Mesenchymal stem cell (in vitro differentiated cells and primary cell): Measurements from ENCODE around the gene UGT1A10.

ENCODE experiments used
- DNase-seq: peaks from one replicate; pipeline ENCODE4 v3.0.0-alpha.2; 2013
- H2AFZ ChIP-seq: one replicate; pipeline ENCODE4 v1.6.1; 2013; ENCODE audit warnings: low read depth, mild to moderate bottlenecking, control low read depth, inconsistent platforms, low read length, moderate library complexity
- H2AK5ac ChIP-seq: 2 replicates; pipeline ENCODE4 v1.6.1; 2013; ENCODE audit warnings: low read length, moderate library complexity, mild to moderate bottlenecking, inconsistent platforms; ENCODE audit not compliant: severe bottlenecking
- H2BK120ac ChIP-seq: one replicate; pipeline ENCODE4 v1.6.1; 2013; ENCODE audit warnings: low read depth, mild to moderate bottlenecking, inconsistent platforms, low read length, moderate library complexity
- H2BK12ac ChIP-seq, 2 experiments: one replicate each; pipeline ENCODE4 v1.6.1; 2013; ENCODE audit warnings: inconsistent platforms in 2 of 2, low read length in 2 of 2, mild to moderate bottlenecking in 2 of 2, moderate library complexity in 2 of 2, control low read depth in 1 of 2
- H2BK15ac ChIP-seq: one replicate; pipeline ENCODE4 v1.6.1; 2013; ENCODE audit warnings: mild to moderate bottlenecking, low read depth, inconsistent platforms; ENCODE audit not compliant: poor library complexity, severe bottlenecking
- H2BK5ac ChIP-seq: 2 replicates; pipeline ENCODE4 v1.6.1; 2013; ENCODE audit warnings: low read depth, mild to moderate bottlenecking, low read length, control low read depth, inconsistent platforms; ENCODE audit not compliant: poor library complexity, severe bottlenecking
- H3K14ac ChIP-seq, 2 experiments: one replicate each; pipeline ENCODE4 v1.6.1; 2013; ENCODE audit warnings: inconsistent platforms in 2 of 2, low read length in 2 of 2, control low read depth in 1 of 2, mild to moderate bottlenecking in 1 of 2, moderate library complexity in 1 of 2
- H3K18ac ChIP-seq, 2 experiments: one replicate each; pipeline ENCODE4 v1.6.1; 2013; ENCODE audit warnings: inconsistent platforms in 2 of 2, low read length in 2 of 2, control low read depth in 1 of 2, low read depth in 1 of 2, mild to moderate bottlenecking in 1 of 2
- H3K23ac ChIP-seq, 2 experiments: one replicate each; pipeline ENCODE4 v1.6.1; 2013; ENCODE audit warnings: inconsistent platforms in 2 of 2, low read length in 2 of 2, mild to moderate bottlenecking in 2 of 2, moderate library complexity in 2 of 2, control low read depth in 1 of 2
- H3K27ac ChIP-seq: 2 replicates; pipeline ENCODE4 v1.5.1; 2013; ENCODE audit warnings: mild to moderate bottlenecking, moderate library complexity, low read length, control low read depth, inconsistent platforms; ENCODE audit not compliant: poor library complexity, severe bottlenecking
- H3K27me3 ChIP-seq, 2 experiments: 2 replicates each; pipeline versions ENCODE4 v1.6.1 to v1.7.0; 2013; ENCODE audit warnings: low read length in 2 of 2, mild to moderate bottlenecking in 2 of 2, moderate library complexity in 2 of 2, control low read depth in 1 of 2, inconsistent platforms in 1 of 2; ENCODE audit not compliant: control insufficient read depth in 1 of 2, insufficient read depth in 1 of 2
- H3K36me3 ChIP-seq, 2 experiments: 2 replicates each; pipeline versions ENCODE4 v1.6.1 to v1.7.0; 2013; ENCODE audit warnings: low read length in 2 of 2, control low read depth in 1 of 2, inconsistent platforms in 1 of 2, low read depth in 1 of 2, mild to moderate bottlenecking in 1 of 2; ENCODE audit not compliant: insufficient read depth in 2 of 2, control insufficient read depth in 1 of 2
- H3K4ac ChIP-seq, 2 experiments: one replicate each; pipeline ENCODE4 v1.6.1; 2013; ENCODE audit warnings: inconsistent platforms in 2 of 2, low read length in 2 of 2, mild to moderate bottlenecking in 2 of 2, moderate library complexity in 2 of 2, control low read depth in 1 of 2, low read depth in 1 of 2
- H3K4me1 ChIP-seq: 2 replicates; pipeline ENCODE4 v1.6.1; 2013; ENCODE audit warnings: low read depth, low read length, control low read depth; ENCODE audit not compliant: control insufficient read depth, insufficient read depth
- H3K4me2 ChIP-seq: 2 replicates; pipeline ENCODE4 v1.6.1; 2013; ENCODE audit warnings: low read length, mild to moderate bottlenecking, inconsistent platforms; ENCODE audit not compliant: poor library complexity, severe bottlenecking
- H3K4me3 ChIP-seq, 2 experiments: 2 replicates each; pipeline versions ENCODE4 v1.5.1 to v1.7.0; 2013; ENCODE audit warnings: low read length in 2 of 2, mild to moderate bottlenecking in 2 of 2, control low read depth in 1 of 2, low read depth in 1 of 2; ENCODE audit not compliant: insufficient read depth in 1 of 2
- H3K79me1 ChIP-seq: replicated peaks from 2 replicates; pipeline ENCODE4 v1.6.1; 2013; ENCODE audit warnings: mild to moderate bottlenecking, control low read depth, low read length, inconsistent platforms; ENCODE audit not compliant: poor library complexity, severe bottlenecking
- H3K9ac ChIP-seq: 2 replicates; pipeline ENCODE4 v1.7.0; 2013; ENCODE audit warnings: mild to moderate bottlenecking, low read length, moderate library complexity
- H3K9me3 ChIP-seq: 2 replicates; pipeline ENCODE4 v1.7.0; 2013; ENCODE audit warnings: mild to moderate bottlenecking, low read length; ENCODE audit not compliant: control insufficient read depth
- H4K8ac ChIP-seq: one replicate; pipeline ENCODE4 v1.6.1; 2013; ENCODE audit warnings: inconsistent platforms, mild to moderate bottlenecking, low read length, moderate library complexity
- H4K91ac ChIP-seq: one replicate; pipeline ENCODE4 v1.6.1; 2013; ENCODE audit warnings: mild to moderate bottlenecking, low read length, inconsistent platforms
- WGBS: methylation state at CpG from one replicate; pipeline ENCODE4 v1.1.7; 2013; ENCODE audit warnings: mixed read lengths; 5-methylcytosine and 5-hydroxymethylcytosine counted together

Gene UGT1A10

GRCh38 chr2:233792720-233793119, 156.5 kb downstream of the UGT1A10 start:
- Histone ChIP-seq H3K4ac (no peak overlapping the region), H3K9me3 (no peaks in the 10 kb centered on the region), H3K18ac (no peak overlapping the region), H4K91ac (no peak overlapping the region), H2AFZ (no peak overlapping the region), H3K36me3 (no peaks in the 10 kb centered on the region), H3K23ac (no peak overlapping the region), H4K8ac (no peak overlapping the region), H3K4me3 (no peak overlapping the region), H3K27ac (no peak overlapping the region), H2BK5ac (no peak overlapping the region), H3K4me2 (no peak overlapping the region), H2BK12ac (no peak overlapping the region), H3K14ac (no peak overlapping the region), H3K79me1 (no peaks in the 10 kb centered on the region), H3K4me1 (peaks cover 1% of the 10 kb centered on the region), H3K9ac (no peak overlapping the region), H2AK5ac (no peak overlapping the region), H2BK15ac (no peak overlapping the region), H3K27me3 (peaks cover 12 to 17% of the 10 kb centered on the region in 2 experiments), H2BK120ac (no peak overlapping the region)
- 83% methylated on average over 7 of the region's 7 CpGs for WGBS
- DNase-seq = no peak

DNA sequence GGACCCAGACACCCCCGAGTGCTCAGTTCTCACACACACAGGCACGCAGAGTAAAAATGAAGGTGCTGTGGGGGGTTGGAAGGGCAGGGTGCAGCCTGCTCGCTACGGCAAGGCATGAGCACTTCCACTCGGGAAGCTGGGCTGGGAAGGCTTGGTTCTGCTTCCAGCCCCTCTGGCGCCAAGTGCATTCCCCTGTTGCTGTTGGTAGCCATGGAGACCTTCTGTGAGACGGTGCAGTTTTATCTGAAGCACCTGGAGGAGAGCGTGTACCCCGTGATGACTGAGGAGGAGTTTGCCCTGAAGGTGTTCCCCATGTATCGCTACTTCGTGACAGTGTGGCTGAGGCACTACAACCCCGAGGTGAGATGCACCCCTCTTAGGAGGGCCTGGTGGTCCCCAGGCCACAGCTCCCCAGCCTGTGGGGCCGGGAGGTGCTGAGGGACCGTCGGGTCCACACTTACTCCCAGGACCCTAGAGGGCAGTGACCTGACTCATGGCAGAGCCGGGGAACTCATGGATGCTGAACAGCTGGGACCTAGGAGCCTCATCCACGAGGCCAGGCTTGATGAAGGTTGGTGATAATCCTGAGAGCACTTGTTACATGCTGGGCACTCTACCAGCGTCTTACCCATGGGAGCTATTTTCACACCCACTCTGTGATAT, 157.3 kb downstream of the UGT1A10 start:
- H3K36me3 ChIP-seq = no peaks in the 10 kb centered on the region
- H3K4ac ChIP-seq = no peak overlapping the region
- no peak overlapping the region for H3K14ac ChIP-seq
- H2BK12ac ChIP-seq = no peak overlapping the region
- no peak overlapping the region for H2BK120ac ChIP-seq
- H2BK15ac ChIP-seq = no peak overlapping the region
- peaks cover 1% of the 10 kb centered on the region for H3K4me1 ChIP-seq
- H3K4me2 ChIP-seq = no peak overlapping the region
- no peak overlapping the region for H2AK5ac ChIP-seq
- no peaks in the 10 kb centered on the region for H3K79me1 ChIP-seq
- no peak overlapping the region for H3K18ac ChIP-seq
- H3K27me3 ChIP-seq = peaks cover 12 to 22% of the 10 kb centered on the region in 2 experiments
- DNase-seq = no peak
- H4K91ac ChIP-seq = no peak overlapping the region
- no peaks in the 10 kb centered on the region for H3K9me3 ChIP-seq
- H4K8ac ChIP-seq = no peak overlapping the region
- 72% methylated on average over 17 of the region's 18 CpGs for WGBS
- H3K4me3 ChIP-seq = no peak overlapping the region
- no peak overlapping the region for H2BK5ac ChIP-seq
- no peak overlapping the region for H3K27ac ChIP-seq
- no peak overlapping the region for H2AFZ ChIP-seq
- H3K9ac ChIP-seq = no peak overlapping the region
- H3K23ac ChIP-seq = no peak overlapping the region

- no peaks in the 10 kb centered on the region for H3K9me3 ChIP-seq
- DNase-seq = no peak
- H3K14ac ChIP-seq = no peak overlapping the region
- H2BK120ac ChIP-seq = no peak overlapping the region
- no peak overlapping the region for H4K91ac ChIP-seq
- H2AFZ ChIP-seq = no peak overlapping the region
- no peak overlapping the region for H3K27ac ChIP-seq
- no peak overlapping the region for H3K4ac ChIP-seq
- H3K36me3 ChIP-seq = no peaks in the 10 kb centered on the region
- no peak overlapping the region for H2BK12ac ChIP-seq
- 82% methylated on average over 17 of the region's 17 CpGs for WGBS
- no peak overlapping the region for H3K4me2 ChIP-seq
- H2BK5ac ChIP-seq = no peak overlapping the region
- H3K27me3 ChIP-seq = peaks cover 16 to 27% of the 10 kb centered on the region in 2 experiments
- no peak overlapping the region for H2BK15ac ChIP-seq
- H3K4me1 ChIP-seq = peaks cover 1% of the 10 kb centered on the region
- H3K4me3 ChIP-seq = no peak overlapping the region
- no peak overlapping the region for H3K23ac ChIP-seq
- no peak overlapping the region for H2AK5ac ChIP-seq
- no peak overlapping the region for H4K8ac ChIP-seq
- H3K18ac ChIP-seq = no peak overlapping the region
- no peak overlapping the region for H3K9ac ChIP-seq
- H3K79me1 ChIP-seq = no peaks in the 10 kb centered on the region
Measured at GRCh38 chr2:233794128-233794658, 157.9 kb downstream of the UGT1A10 start.

- H3K27me3 ChIP-seq = peaks cover 14 to 27% of the 10 kb centered on the region in 2 experiments
- no peak overlapping the region for H2BK5ac ChIP-seq
- no peak overlapping the region for H2BK120ac ChIP-seq
- no peak overlapping the region for H2AK5ac ChIP-seq
- no peak overlapping the region for H3K4ac ChIP-seq
- H3K4me3 ChIP-seq = no peak overlapping the region
- H3K18ac ChIP-seq = no peak overlapping the region
- no peak overlapping the region for H4K8ac ChIP-seq
- no peaks in the 10 kb centered on the region for H3K9me3 ChIP-seq
- no peak overlapping the region for H2AFZ ChIP-seq
- no peak overlapping the region for H3K27ac ChIP-seq
- H2BK15ac ChIP-seq = no peak overlapping the region
- H3K14ac ChIP-seq = no peak overlapping the region
- H3K9ac ChIP-seq = no peak overlapping the region
- H3K23ac ChIP-seq = no peak overlapping the region
- no peak for DNase-seq
- no peak overlapping the region for H3K4me2 ChIP-seq
- H3K4me1 ChIP-seq = peaks cover 1% of the 10 kb centered on the region
- 95% methylated on average over 13 of the region's 13 CpGs for WGBS
- no peak overlapping the region for H2BK12ac ChIP-seq
- no peaks in the 10 kb centered on the region for H3K36me3 ChIP-seq
- H4K91ac ChIP-seq = no peak overlapping the region
- no peaks in the 10 kb centered on the region for H3K79me1 ChIP-seq
Measured at GRCh38 chr2:233795735-233796171, 159.5 kb downstream of the UGT1A10 start.
